ENCODE measurements around the gene TRIM72. TPM values are rescaled to one million over a fixed set of nuclear protein-coding genes. Genes with fewer than 3 reads are reported as not detected.

The TRIM72 gene
- total RNA-seq, 1 experiment from 2014 or later: 1.2 TPM

DNA sequence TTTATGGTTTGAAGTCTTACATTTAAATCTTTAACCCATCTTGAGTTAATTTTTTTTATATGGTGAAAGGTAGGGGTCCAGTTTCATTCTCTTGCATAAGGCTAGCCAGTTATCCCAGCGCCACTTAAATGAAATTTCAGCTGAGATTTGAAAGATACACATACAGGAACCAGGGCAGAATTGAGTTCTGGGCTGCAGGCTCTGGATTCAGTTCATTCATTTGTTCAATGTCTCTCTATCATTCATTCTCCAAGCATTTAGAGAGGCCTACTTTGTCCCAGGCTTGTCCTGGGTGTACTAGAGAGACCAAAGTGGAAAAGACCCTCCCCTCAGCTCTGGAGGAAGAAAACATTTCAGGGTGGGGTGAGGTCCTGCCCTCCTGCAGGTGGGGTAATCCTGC is 577 bp upstream of the TRIM72 start:
- Histone ChIP-seq H4K5ac (ENCODE audit: insufficient read length, low read depth, low read length) (no peak overlapping the region), H3K27ac (ENCODE audit: insufficient read length, low read depth, low read length) (no peak overlapping the region), H2BK20ac (ENCODE audit: low read depth, low read length, poor library complexity, severe bottlenecking) (no peak overlapping the region), H3K56ac (ENCODE audit: insufficient read length, low read depth, low read length) (no peak overlapping the region), H3T11ph (ENCODE audit: low read length) (no peak overlapping the region), H2AFZ (ENCODE audit: low read length) (no peak overlapping the region), H3K4ac (ENCODE audit: low read depth, low read length) (no peak overlapping the region), H3K9me3 (ENCODE audit: control insufficient read depth, low read depth, low read length) (no peaks in the 10 kb centered on the region), H3K18ac (ENCODE audit: insufficient read length, low read depth, low read length) (no peak overlapping the region), H3K4me2 (ENCODE audit: insufficient read depth, insufficient read length, low read length) (no peak overlapping the region), H4K91ac (ENCODE audit: insufficient read length, low read depth, low read length) (no peak overlapping the region), H3K23me2 (ENCODE audit: insufficient read length, low read depth, low read length, poor library complexity, severe bottlenecking) (peaks cover 26% of the 10 kb centered on the region), H2AK5ac (ENCODE audit: insufficient read length, low read length) (no peak overlapping the region), H3K79me1 (ENCODE audit: insufficient read depth, low read depth, low read length, poor library complexity, severe bottlenecking) (no peaks in the 10 kb centered on the region), H3K14ac (ENCODE audit: insufficient read depth, low read length) (no peak overlapping the region), H2BK15ac (ENCODE audit: low read depth, low read length) (no peak overlapping the region), H2BK12ac (ENCODE audit: insufficient read length, low read depth, low read length) (no peak overlapping the region), H3K79me2 (ENCODE audit: insufficient read depth, low read length) (no peaks in the 10 kb centered on the region), H3K4me1 (ENCODE audit: insufficient read depth, low read length) (no peaks in the 10 kb centered on the region), H4K8ac (replicated peaks; ENCODE audit: insufficient read length, low read depth, low read length) (no peak overlapping the region), H2BK5ac (ENCODE audit: insufficient read length, low read length) (no peak overlapping the region), H2BK120ac (ENCODE audit: low read depth, low read length, poor library complexity, severe bottlenecking) (no peak overlapping the region), H3K27me3 (ENCODE audit: insufficient read depth, low read length) (peaks cover 15% of the 10 kb centered on the region; the same call in 1 of the 2 replicates), H3K9ac (ENCODE audit: extremely low read depth, insufficient read length, low read length) (no peak overlapping the region), H4K20me1 (ENCODE audit: control insufficient read depth, insufficient read depth, insufficient read length) (no peaks in the 10 kb centered on the region), H3K23ac (ENCODE audit: insufficient read length, low read depth, low read length) (no peak overlapping the region)
- H3K9me3 Mint-ChIP-seq: no peaks in the 10 kb centered on the region; a peak in 1 of 5 replicates
- peaks cover 59% of the 10 kb centered on the region for H3K27me3 Mint-ChIP-seq (ENCODE audit: low read depth)
- TF ChIP-seq, protein P1, sequence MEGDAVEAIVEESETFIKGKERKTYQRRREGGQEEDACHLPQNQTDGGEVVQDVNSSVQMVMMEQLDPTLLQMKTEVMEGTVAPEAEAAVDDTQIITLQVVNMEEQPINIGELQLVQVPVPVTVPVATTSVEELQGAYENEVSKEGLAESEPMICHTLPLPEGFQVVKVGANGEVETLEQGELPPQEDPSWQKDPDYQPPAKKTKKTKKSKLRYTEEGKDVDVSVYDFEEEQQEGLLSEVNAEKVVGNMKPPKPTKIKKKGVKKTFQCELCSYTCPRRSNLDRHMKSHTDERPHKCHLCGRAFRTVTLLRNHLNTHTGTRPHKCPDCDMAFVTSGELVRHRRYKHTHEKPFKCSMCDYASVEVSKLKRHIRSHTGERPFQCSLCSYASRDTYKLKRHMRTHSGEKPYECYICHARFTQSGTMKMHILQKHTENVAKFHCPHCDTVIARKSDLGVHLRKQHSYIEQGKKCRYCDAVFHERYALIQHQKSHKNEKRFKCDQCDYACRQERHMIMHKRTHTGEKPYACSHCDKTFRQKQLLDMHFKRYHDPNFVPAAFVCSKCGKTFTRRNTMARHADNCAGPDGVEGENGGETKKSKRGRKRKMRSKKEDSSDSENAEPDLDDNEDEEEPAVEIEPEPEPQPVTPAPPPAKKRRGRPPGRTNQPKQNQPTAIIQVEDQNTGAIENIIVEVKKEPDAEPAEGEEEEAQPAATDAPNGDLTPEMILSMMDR (conservative IDR thresholded peaks at IDR 0.05): no peak
- H3K4me3 Mint-ChIP-seq: peak overlapping the region in 1 of 2 experiments; percentile 63; a peak in 1 of 5 replicates
- DNase-seq: no peak
- peaks cover 23 to 24% of the 10 kb centered on the region in 2 experiments for H3K4me1 Mint-ChIP-seq
- no CpG with 5 or more reads among the region's 1 CpG for WGBS (ENCODE audit: extremely low coverage, insufficient read length, low lambda C conversion rate)
- H3K36me3 Mint-ChIP-seq (ENCODE audit: insufficient read depth in 1 of 3, low read depth in 3 of 3): no peaks in the 10 kb centered on the region; a peak in 1 of 7 replicates
- H3K27ac Mint-ChIP-seq: no peak overlapping the region
